ENCODE data around the gene ODAD2. TPM values are rescaled to one million over a fixed set of nuclear protein-coding genes. Genes with fewer than 3 reads are reported as not detected.
"Not testable (repeated sequence)": the region's sequence is repeated elsewhere in the genome, so short reads cannot be mapped to it uniquely, and the experiment has no call there.

Gene ODAD2
- total and polyA plus RNA-seq, 2 donors (not counting 3 experiments of a cell fraction or from before 2014, with no cell fraction given): 1.1 to 4.4 TPM

- FAIRE-seq: no peak
- dilution Hi-C loops (cut with MboI; ENCODE audit: extremely low pct_ligation_motif_present, low sequenced_read_pairs) (no loop called here), intact Hi-C loops (cut with micrococcal nuclease) (no loop called here)
- Histone ChIP-seq H3K27me3 (ENCODE audit: control insufficient read depth in 2 of 2, insufficient read depth in 2 of 2, low read length in 2 of 2) (no peaks in the 10 kb centered on the region), H3K27ac (ENCODE audit: insufficient read depth, low read depth, low read length) (no peak overlapping the region), H3K4me2 (ENCODE audit: insufficient read depth, low read length) (no peak overlapping the region), H2AFZ (ENCODE audit: low read depth, low read length) (no peak overlapping the region), H3K4me3 (replicated peaks in 1 of 3; ENCODE audit: insufficient read depth in 1 of 3, low read depth in 1 of 3, low read length in 3 of 3) (no peak overlapping the region), H3K4me1 (ENCODE audit: control insufficient read depth, extremely low read depth, insufficient read depth, low read length) (no peaks in the 10 kb centered on the region), H3K9me3 (replicated peaks; ENCODE audit: control insufficient read depth, insufficient read depth, low read length) (no peaks in the 10 kb centered on the region), H3K9ac (replicated peaks; ENCODE audit: extremely low read depth, insufficient read depth, low read length) (no peak overlapping the region), H3K36me3 (ENCODE audit: control insufficient read depth in 2 of 2, extremely low read depth in 1 of 2, insufficient read depth in 2 of 2, low read length in 2 of 2) (no peaks in the 10 kb centered on the region), H3K9me1 (replicated peaks; ENCODE audit: control insufficient read depth, extremely low read depth, insufficient read depth, low read length) (no peaks in the 10 kb centered on the region), H4K20me1 (replicated peaks; ENCODE audit: control insufficient read depth, extremely low read depth, insufficient read depth, low read length) (no peaks in the 10 kb centered on the region), H3K79me2 (ENCODE audit: control insufficient read depth, insufficient read depth, low read length) (no peaks in the 10 kb centered on the region)
- BruUV-seq (replicated peaks): no TSS peak
- POLR2A ChIA-PET: no interaction called here
- DNase-seq (ENCODE audit: low read depth, low spot score): no peak
- CTCF ChIA-PET: interaction anchor here (0.7 to 1.1 kb wide), 3 partner anchors 13 to 238 kb away, joined by 3 read pairs; no protein-coding TSS in a partner anchor
- no peak for TF ChIP-seq POLR2AphosphoS5 (IDR thresholded peaks at IDR 0.05; ENCODE audit: insufficient read depth, low read depth, low read length)
Measured at GRCh38 chr10:27908231-27908630, 90.6 kb downstream of the ODAD2 start.

GRCh38 chr10:27899485-27899884, 99.4 kb downstream of the ODAD2 start:
- CTCF ChIA-PET; BruUV-seq (replicated peaks): not testable (repeated sequence)

More at GRCh38 chr10:27899485-27899884, 99.4 kb downstream of the ODAD2 start:
- H3K4me3 ChIP-seq (replicated peaks in 1 of 3; ENCODE audit: insufficient read depth in 1 of 3, low read depth in 1 of 3, low read length in 3 of 3); H2AFZ ChIP-seq (ENCODE audit: low read depth, low read length); H3K9ac ChIP-seq (replicated peaks; ENCODE audit: extremely low read depth, insufficient read depth, low read length); H4K20me1 ChIP-seq (replicated peaks; ENCODE audit: control insufficient read depth, extremely low read depth, insufficient read depth, low read length); H3K4me2 ChIP-seq (ENCODE audit: insufficient read depth, low read length); H3K27me3 ChIP-seq (ENCODE audit: control insufficient read depth in 2 of 2, insufficient read depth in 2 of 2, low read length in 2 of 2); dilution Hi-C loops (cut with MboI; ENCODE audit: extremely low pct_ligation_motif_present, low sequenced_read_pairs); POLR2A ChIA-PET; FAIRE-seq; H3K4me1 ChIP-seq (ENCODE audit: control insufficient read depth, extremely low read depth, insufficient read depth, low read length); H3K9me1 ChIP-seq (replicated peaks; ENCODE audit: control insufficient read depth, extremely low read depth, insufficient read depth, low read length); H3K36me3 ChIP-seq (ENCODE audit: control insufficient read depth in 2 of 2, extremely low read depth in 1 of 2, insufficient read depth in 2 of 2, low read length in 2 of 2); H3K9me3 ChIP-seq (replicated peaks; ENCODE audit: control insufficient read depth, insufficient read depth, low read length); H3K27ac ChIP-seq (ENCODE audit: insufficient read depth, low read depth, low read length); DNase-seq (ENCODE audit: low read depth, low spot score); H3K79me2 ChIP-seq (ENCODE audit: control insufficient read depth, insufficient read depth, low read length); intact Hi-C loops (cut with micrococcal nuclease): not testable (repeated sequence)
